ENCODE results near the gene KLF5.

Gene KLF5

GRCh38 chr13:73070451-73071098 lies 11.8 kb downstream of the KLF5 start:
- H3K27me3 ChIP-seq (ENCODE audit: control insufficient read depth, low read length): no peaks in the 10 kb centered on the region; the same call in 1 of the 2 replicates
- no peaks in the 10 kb centered on the region for H3K79me2 ChIP-seq (ENCODE audit: control insufficient read depth, low read length)
- H3K4me1 ChIP-seq (ENCODE audit: control insufficient read depth, low read length): no peaks in the 10 kb centered on the region
- H3K9me2 ChIP-seq (replicated peaks; ENCODE audit: control insufficient read depth, low read length): no peaks in the 10 kb centered on the region
- no peaks in the 10 kb centered on the region for H4K20me1 ChIP-seq (ENCODE audit: control insufficient read depth, insufficient read depth, low read depth, low read length)
- no peaks in the 10 kb centered on the region for H3K36me3 ChIP-seq (ENCODE audit: control insufficient read depth, low read length)
- H3K4me2 ChIP-seq (ENCODE audit: low read length): no peak overlapping the region
- H3F3A ChIP-seq (ENCODE audit: control insufficient read depth, insufficient read depth): no peaks in the 10 kb centered on the region
- no peak overlapping the region for H3K4me3 ChIP-seq (ENCODE audit: low read length)
- H3K27ac ChIP-seq (ENCODE audit: low read depth, low read length): no peak overlapping the region
- TF ChIP-seq CTCF (IDR thresholded peaks at IDR 0.05; ENCODE audit: low read depth, low read length, poor library complexity, severe bottlenecking): no peak
- TF ChIP-seq EZH2phosphoT487 (IDR thresholded peaks at IDR 0.05; ENCODE audit: borderline replicate concordance, low read length): no peak
- H3K9me3 ChIP-seq (ENCODE audit: control insufficient read depth, insufficient read depth, low read length): no peaks in the 10 kb centered on the region

- H3F3A ChIP-seq (ENCODE audit: control insufficient read depth, insufficient read depth): no peaks in the 10 kb centered on the region
- no peaks in the 10 kb centered on the region for H3K9me3 ChIP-seq (ENCODE audit: control insufficient read depth, insufficient read depth, low read length)
- no peaks in the 10 kb centered on the region for H4K20me1 ChIP-seq (ENCODE audit: control insufficient read depth, insufficient read depth, low read depth, low read length)
- no peak overlapping the region for H3K27ac ChIP-seq (ENCODE audit: low read depth, low read length)
- H3K79me2 ChIP-seq (ENCODE audit: control insufficient read depth, low read length): no peaks in the 10 kb centered on the region
- H3K27me3 ChIP-seq (ENCODE audit: control insufficient read depth, low read length): no peaks in the 10 kb centered on the region; the same call in 1 of the 2 replicates
- no peaks in the 10 kb centered on the region for H3K4me1 ChIP-seq (ENCODE audit: control insufficient read depth, low read length)
- H3K9me2 ChIP-seq (replicated peaks; ENCODE audit: control insufficient read depth, low read length): no peaks in the 10 kb centered on the region
- TF ChIP-seq CTCF (IDR thresholded peaks at IDR 0.05; ENCODE audit: low read depth, low read length, poor library complexity, severe bottlenecking) (no peak), EZH2phosphoT487 (IDR thresholded peaks at IDR 0.05; ENCODE audit: borderline replicate concordance, low read length) (no peak)
- no peak overlapping the region for H3K4me2 ChIP-seq (ENCODE audit: low read length)
- no peaks in the 10 kb centered on the region for H3K36me3 ChIP-seq (ENCODE audit: control insufficient read depth, low read length)
- H3K4me3 ChIP-seq (ENCODE audit: low read length): no peak overlapping the region
Observed at GRCh38 chr13:73072239-73072900, 13.6 kb downstream of the KLF5 start.

- H3K27ac ChIP-seq (ENCODE audit: low read depth, low read length): no peak overlapping the region
- H4K20me1 ChIP-seq (ENCODE audit: control insufficient read depth, insufficient read depth, low read depth, low read length): no peaks in the 10 kb centered on the region
- no peaks in the 10 kb centered on the region for H3K4me1 ChIP-seq (ENCODE audit: control insufficient read depth, low read length)
- TF ChIP-seq CTCF (IDR thresholded peaks at IDR 0.05; ENCODE audit: low read depth, low read length, poor library complexity, severe bottlenecking) (no peak), EZH2phosphoT487 (IDR thresholded peaks at IDR 0.05; ENCODE audit: borderline replicate concordance, low read length) (no peak)
- H3K27me3 ChIP-seq (ENCODE audit: control insufficient read depth, low read length): no peaks in the 10 kb centered on the region; the same call in 1 of the 2 replicates
- H3F3A ChIP-seq (ENCODE audit: control insufficient read depth, insufficient read depth): no peaks in the 10 kb centered on the region
- no peak overlapping the region for H3K4me2 ChIP-seq (ENCODE audit: low read length)
- no peaks in the 10 kb centered on the region for H3K9me2 ChIP-seq (replicated peaks; ENCODE audit: control insufficient read depth, low read length)
- no peaks in the 10 kb centered on the region for H3K36me3 ChIP-seq (ENCODE audit: control insufficient read depth, low read length)
- no peak overlapping the region for H3K4me3 ChIP-seq (ENCODE audit: low read length)
- no peaks in the 10 kb centered on the region for H3K79me2 ChIP-seq (ENCODE audit: control insufficient read depth, low read length)
- H3K9me3 ChIP-seq (ENCODE audit: control insufficient read depth, insufficient read depth, low read length): no peaks in the 10 kb centered on the region
Observed at GRCh38 chr13:73073050-73073449, 14.2 kb downstream of the KLF5 start.

All from DOHH2 (cell line).